Choroid plexus epithelial cell (primary cell): ENCODE results near the gene CCR9.

Experiments
- DNase-seq: peaks from one replicate; pipeline ENCODE4 v3.0.0-alpha.2; 2010; ENCODE audit warnings: low read depth
- H3K4me3 ChIP-seq: 2 replicates; pipeline ENCODE4 v1.5.1; 2011; ENCODE audit warnings: low read depth, mild to moderate bottlenecking, control low read depth, low read length, moderate library complexity
- CTCF ChIP-seq: conservative IDR thresholded peaks from 2 replicates; pipeline ENCODE4 v1.5.1; 2011; ENCODE audit warnings: low read depth, mild to moderate bottlenecking, control low read depth, inconsistent platforms, low read length, moderate library complexity

The CCR9 gene

GRCh38 chr3:45940004-45940780, 53.8 kb downstream of the CCR9 start:
- H3K4me3 ChIP-seq = no peak overlapping the region
- no peak for DNase-seq
- TF ChIP-seq CTCF = no peak

GRCh38 chr3:45940781-45941365, 54.5 kb downstream of the CCR9 start:
- TF ChIP-seq CTCF = no peak
- DNase-seq = no peak
- no peak overlapping the region for H3K4me3 ChIP-seq

- no peak overlapping the region for H3K4me3 ChIP-seq
- TF ChIP-seq CTCF = no peak
- no peak for DNase-seq
Observed at GRCh38 chr3:45942051-45942825, 55.9 kb downstream of the CCR9 start.

GRCh38 chr3:45943207-45943846, 57.0 kb downstream of the CCR9 start, which contains the start of gene CXCR6:
TSS of gene CXCR6 (plus strand) at chr3:45943464. CDS start at chr3:45946482, 3,018 bp downstream.
- no peak for TF ChIP-seq CTCF
- no peak within 1 kb of the TSS for H3K4me3 ChIP-seq
- DNase-seq = peak; percentile 24

GRCh38 chr3:45944830-45945620, 58.7 kb downstream of the CCR9 start:
- DNase-seq = no peak
- no peak for TF ChIP-seq CTCF
- H3K4me3 ChIP-seq = no peak overlapping the region

GRCh38 chr3:45946307-45946706, 60.0 kb downstream of the CCR9 start:
- TF ChIP-seq CTCF = peak; percentile 11
- no peak for DNase-seq
- H3K4me3 ChIP-seq = no peak overlapping the region
